CD14-positive monocyte (primary cell): ENCODE measurements around the gene SPTLC1. TPM values are rescaled to one million over a fixed set of nuclear protein-coding genes. Genes with fewer than 3 reads are reported as not detected.

Source experiments
- DNase-seq, 3 donors: peaks; one replicate each; pipeline ENCODE4 v3.0.0-alpha.2; 2011 to 2022
- H2AFZ ChIP-seq: 2 replicates; pipeline ENCODE4 v1.6.0; 2012; ENCODE audit warnings: mild to moderate bottlenecking, low read depth, low read length, inconsistent platforms; ENCODE audit not compliant: insufficient read depth, poor library complexity, severe bottlenecking
- H3K27ac ChIP-seq, 2 donors: 1 replicate in 1 of 2; 2 replicates in 1 of 2; pipeline ENCODE4 v1.5.1; 2012 to 2013; ENCODE audit warnings: low read length in 2 of 2, control low read depth in 1 of 2, inconsistent platforms in 1 of 2, low read depth in 1 of 2, mild to moderate bottlenecking in 1 of 2
- H3K27me3 ChIP-seq, 2 donors: one replicate each; pipeline versions ENCODE4 v1.6.0 to v1.6.1; 2011 to 2013; ENCODE audit warnings: low read length in 2 of 2; ENCODE audit not compliant: control insufficient read depth in 2 of 2, insufficient read depth in 2 of 2
- H3K36me3 ChIP-seq, 2 donors: replicated peaks in 1 of 2; 1 replicate in 1 of 2; 2 replicates in 1 of 2; pipeline versions ENCODE4 v1.5.1 to v1.6.1; 2012 to 2013; ENCODE audit warnings: low read length in 2 of 2, control low read depth in 1 of 2, inconsistent platforms in 1 of 2, mild to moderate bottlenecking in 1 of 2; ENCODE audit not compliant: insufficient read depth in 2 of 2, control insufficient read depth in 1 of 2
- H3K4me1 ChIP-seq, 2 donors: 1 replicate in 1 of 2; 2 replicates in 1 of 2; pipeline versions ENCODE4 v1.5.1 to v1.6.1; 2012 to 2013; ENCODE audit warnings: low read length in 2 of 2, control low read depth in 1 of 2, inconsistent platforms in 1 of 2, mild to moderate bottlenecking in 1 of 2, moderate library complexity in 1 of 2; ENCODE audit not compliant: insufficient read depth in 2 of 2, control insufficient read depth in 1 of 2
- H3K4me2 ChIP-seq: replicated peaks from 2 replicates; pipeline ENCODE3; 2012; ENCODE audit warnings: low read length, moderate library complexity, mild to moderate bottlenecking; ENCODE audit not compliant: poor library complexity, severe bottlenecking; ENCODE audit errors: extremely low read depth
- H3K4me3 ChIP-seq, 3 experiments: fragments of 200-600 bp in 1 of 3; sonication (generic) in 1 of 3; replicated peaks in 1 of 3; 1 replicate in 2 of 3; 2 replicates in 1 of 3; pipeline ENCODE4 v1.5.1; 2011 to 2013; ENCODE audit warnings: low read length in 3 of 3, mild to moderate bottlenecking in 3 of 3, control low read depth in 2 of 3, low read depth in 2 of 3, inconsistent platforms in 1 of 3, moderate library complexity in 1 of 3
- H3K79me2 ChIP-seq: 2 replicates; pipeline ENCODE4 v1.6.0; 2012; ENCODE audit warnings: mild to moderate bottlenecking, control low read depth, inconsistent platforms, low read length, moderate library complexity; ENCODE audit not compliant: insufficient read depth
- H3K9ac ChIP-seq: 2 replicates; pipeline ENCODE4 v1.6.0; 2017; ENCODE audit warnings: low read length, mild to moderate bottlenecking; ENCODE audit not compliant: insufficient read depth, poor library complexity, severe bottlenecking
- H3K9me3 ChIP-seq, 2 donors: replicated peaks in 1 of 2; 1 replicate in 1 of 2; 2 replicates in 1 of 2; pipeline versions ENCODE4 v1.5.1 to v1.6.1; 2012 to 2013; ENCODE audit warnings: low read length in 2 of 2, control low read depth in 1 of 2; ENCODE audit not compliant: control insufficient read depth in 1 of 2, insufficient read depth in 1 of 2
- H4K20me1 ChIP-seq: 2 replicates; pipeline ENCODE4 v1.6.0; 2012; ENCODE audit warnings: mild to moderate bottlenecking, low read length, control low read depth, moderate library complexity; ENCODE audit not compliant: insufficient read depth
- H3K27ac Mint-ChIP-seq, 7 donors: one replicate each; pipeline ENCODE4 v1.8.0; 2020; ENCODE audit warnings: mild to moderate bottlenecking in 7 of 7, mixed read lengths in 7 of 7, moderate library complexity in 6 of 7, inconsistent platforms in 2 of 7
- H3K27me3 Mint-ChIP-seq, 3 donors: one replicate each; pipeline ENCODE4 v1.8.0; 2021 to 2022; ENCODE audit warnings: low read depth in 3 of 3, mild to moderate bottlenecking in 3 of 3, mixed read lengths in 3 of 3, moderate library complexity in 3 of 3, inconsistent platforms in 1 of 3
- H3K36me3 Mint-ChIP-seq, 2 donors: one replicate each; pipeline ENCODE4 v1.8.0; 2020; ENCODE audit warnings: mixed read lengths in 2 of 2, inconsistent platforms in 1 of 2, mild to moderate bottlenecking in 1 of 2
- H3K4me1 Mint-ChIP-seq: one replicate; pipeline ENCODE4 v1.8.0; 2020; ENCODE audit warnings: mild to moderate bottlenecking, mixed read lengths
- H3K4me3 Mint-ChIP-seq, 2 donors: one replicate each; pipeline ENCODE4 v1.8.0; 2020; ENCODE audit warnings: mild to moderate bottlenecking in 2 of 2, mixed read lengths in 2 of 2, moderate library complexity in 1 of 2
- H3K9me3 Mint-ChIP-seq, 7 donors: one replicate each; pipeline ENCODE4 v1.8.0; 2020 to 2022; ENCODE audit warnings: mixed read lengths in 7 of 7, mild to moderate bottlenecking in 6 of 7, moderate library complexity in 6 of 7, inconsistent platforms in 2 of 7
- whole genome bisulfite sequencing: methylation state at CpG from one replicate; pipeline ENCODE4 v1.1.5; 2013; ENCODE audit warnings: missing lambda C conversion rate; ENCODE audit not compliant: insufficient coverage; 5-methylcytosine and 5-hydroxymethylcytosine counted together
- intact Hi-C, 2 donors: fragments of 100-400 bp; cut with micrococcal nuclease; formaldehyde crosslinking; loops; one replicate each; pipeline versions ENCODE4 v1.15.0 to v1.15.1; 2023
- polyA plus RNA-seq, 3 donors: library from polyadenylated mRNA; depleted of rRNA in 1 of 3; unstranded in 2 of 3; stranded (reverse) in 1 of 3; fragments of 300-500 nt in 2 of 3; fragments of >200 nt in 1 of 3; fragmentation: Illumina TruSeq in 2 of 3; gene quantifications; 1 replicate in 2 of 3; 2 replicates in 1 of 3; pipeline ENCODE4 v1.2.3, GENCODE V29; 2012 to 2021
- TF ChIP-seq, protein P1 (sequence below): fragments of 200-600 bp; IDR thresholded peaks from one replicate; pipeline ENCODE4 v1.8.0; 2022; ENCODE audit warnings: antibody characterized with exemption, mild to moderate bottlenecking

SPTLC1 gene
- polyA plus RNA-seq, 3 donors, result 37.4 to 92.4 (median 80.0) TPM

- peak overlapping the region; percentile 79 to 93 (median 86) for H3K27ac Mint-ChIP-seq
- H3K36me3 Mint-ChIP-seq, result no peaks in the 10 kb centered on the region
- H3K9ac ChIP-seq, result no peak overlapping the region
- no peaks in the 10 kb centered on the region for H4K20me1 ChIP-seq
- peak overlapping the region in 1 of 3 experiments; percentile 40 for H3K4me3 ChIP-seq
- no peaks in the 10 kb centered on the region for H3K9me3 ChIP-seq
- TF ChIP-seq, protein P1, sequence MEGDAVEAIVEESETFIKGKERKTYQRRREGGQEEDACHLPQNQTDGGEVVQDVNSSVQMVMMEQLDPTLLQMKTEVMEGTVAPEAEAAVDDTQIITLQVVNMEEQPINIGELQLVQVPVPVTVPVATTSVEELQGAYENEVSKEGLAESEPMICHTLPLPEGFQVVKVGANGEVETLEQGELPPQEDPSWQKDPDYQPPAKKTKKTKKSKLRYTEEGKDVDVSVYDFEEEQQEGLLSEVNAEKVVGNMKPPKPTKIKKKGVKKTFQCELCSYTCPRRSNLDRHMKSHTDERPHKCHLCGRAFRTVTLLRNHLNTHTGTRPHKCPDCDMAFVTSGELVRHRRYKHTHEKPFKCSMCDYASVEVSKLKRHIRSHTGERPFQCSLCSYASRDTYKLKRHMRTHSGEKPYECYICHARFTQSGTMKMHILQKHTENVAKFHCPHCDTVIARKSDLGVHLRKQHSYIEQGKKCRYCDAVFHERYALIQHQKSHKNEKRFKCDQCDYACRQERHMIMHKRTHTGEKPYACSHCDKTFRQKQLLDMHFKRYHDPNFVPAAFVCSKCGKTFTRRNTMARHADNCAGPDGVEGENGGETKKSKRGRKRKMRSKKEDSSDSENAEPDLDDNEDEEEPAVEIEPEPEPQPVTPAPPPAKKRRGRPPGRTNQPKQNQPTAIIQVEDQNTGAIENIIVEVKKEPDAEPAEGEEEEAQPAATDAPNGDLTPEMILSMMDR, result no peak
- no peaks in the 10 kb centered on the region for H3K36me3 ChIP-seq
- H3K4me2 ChIP-seq, result peak overlapping the region; percentile 39
- no peaks in the 10 kb centered on the region for H3K27me3 ChIP-seq
- intact Hi-C loops, result no loop called here
- peak in 1 of 3 donors; percentile 15 for DNase-seq
- peak overlapping the region; percentile 42 to 80 for H3K27ac ChIP-seq
- H3K9me3 Mint-ChIP-seq, result peaks cover 4 to 17% (median 11%) of the 10 kb centered on the region in 7 donors
- H3K4me1 Mint-ChIP-seq, result peaks cover 30% of the 10 kb centered on the region
- peak overlapping the region; percentile 1 to 21 for H3K4me3 Mint-ChIP-seq
- peaks cover 2% of the 10 kb centered on the region for H3K79me2 ChIP-seq
- H3K4me1 ChIP-seq, result peaks cover 29 to 38% of the 10 kb centered on the region in 2 donors
- H2AFZ ChIP-seq, result peak overlapping the region; percentile 19
- peaks cover 0 to 4% (median 1%) of the 10 kb centered on the region in 3 donors for H3K27me3 Mint-ChIP-seq
Measured at GRCh38 chr9:92120138-92120537, 4.9 kb upstream of the SPTLC1 start.

GRCh38 chr9:92119586-92119985, 4.4 kb upstream of the SPTLC1 start:
- Histone ChIP-seq H3K4me1 (peaks cover 29 to 40% of the 10 kb centered on the region in 2 donors), H3K4me3 (peak overlapping the region in 1 of 3 experiments; percentile 40)
- peak; percentile 63 to 70 (median 66) for DNase-seq

More at GRCh38 chr9:92119586-92119985, 4.4 kb upstream of the SPTLC1 start:
- Mint-ChIP-seq H3K27me3 (peaks cover 0 to 4% (median 1%) of the 10 kb centered on the region in 3 donors), H3K27ac (peak overlapping the region; percentile 79 to 93 (median 86)), H3K36me3 (no peaks in the 10 kb centered on the region), H3K4me1 (peaks cover 30% of the 10 kb centered on the region), H3K4me3 (peak overlapping the region; percentile 1 to 21), H3K9me3 (peaks cover 4 to 17% (median 11%) of the 10 kb centered on the region in 7 donors)
- intact Hi-C loops, result loop anchor here (10.0 kb wide), 2 partner anchors 175 to 205 kb away; partner anchors contain the start of genes IARS1 (in 2 of the 2), CENPP (in 1 of the 2) and NOL8 (in 1 of the 2)
- Histone ChIP-seq H3K9me3 (no peaks in the 10 kb centered on the region), H4K20me1 (no peaks in the 10 kb centered on the region), H3K79me2 (peaks cover 7% of the 10 kb centered on the region), H2AFZ (peak overlapping the region; percentile 19), H3K27ac (peak overlapping the region in 1 of 2 donors; percentile 80), H3K4me2 (peak overlapping the region; percentile 39), H3K36me3 (no peaks in the 10 kb centered on the region), H3K9ac (no peak overlapping the region), H3K27me3 (no peaks in the 10 kb centered on the region)
- TF ChIP-seq, protein P1, result no peak
- WGBS, result 43% methylated on average over 4 of the region's 4 CpGs
